ENCODE data around the gene ADAP2.
"Not testable (repeated sequence)": the region's sequence is repeated elsewhere in the genome, so short reads cannot be mapped to it uniquely, and the experiment has no call there.

The ADAP2 gene

GRCh38 chr17:30961209-30962188, 39.8 kb downstream of the ADAP2 start:
- Histone ChIP-seq H3K36me3 (ENCODE audit: low read length) (no peaks in the 10 kb centered on the region), H3K9me2 (replicated peaks; ENCODE audit: insufficient read depth, low read length) (no peaks in the 10 kb centered on the region), H3K79me2 (ENCODE audit: insufficient read depth, low read length) (no peaks in the 10 kb centered on the region), H4K20me1 (ENCODE audit: low read depth, low read length) (no peaks in the 10 kb centered on the region), H3F3A (ENCODE audit: insufficient read depth) (peaks cover 52% of the 10 kb centered on the region), H3K4me2 (ENCODE audit: low read depth, low read length, poor library complexity, severe bottlenecking) (peak overlapping the region; percentile 76), H3K4me3 (ENCODE audit: insufficient read depth, low read length, poor library complexity, severe bottlenecking) (peak overlapping the region; percentile 32), H3K27ac (ENCODE audit: low read depth, low read length) (peak overlapping the region; percentile 93), H3K9ac (ENCODE audit: low read length) (peak overlapping the region; percentile 55), H3K9me3 (ENCODE audit: insufficient read depth, low read length) (no peaks in the 10 kb centered on the region), H2AFZ (ENCODE audit: low read depth, low read length, severe bottlenecking) (peak overlapping the region; percentile 21), H3K27me3 (ENCODE audit: low read length) (no peaks in the 10 kb centered on the region)
- TF ChIP-seq EZH2phosphoT487 (conservative IDR thresholded peaks at IDR 0.05; ENCODE audit: low read length) (no peak), CTCF (IDR thresholded peaks at IDR 0.05; ENCODE audit: insufficient read depth, low read length, poor library complexity, severe bottlenecking) (no peak)

GRCh38 chr17:30964312-30964711, 42.6 kb downstream of the ADAP2 start:
- not testable (repeated sequence) for H3K27ac ChIP-seq (ENCODE audit: low read depth, low read length); H3K27me3 ChIP-seq (ENCODE audit: low read length); H3K4me2 ChIP-seq (ENCODE audit: low read depth, low read length, poor library complexity, severe bottlenecking); H3K9me3 ChIP-seq (ENCODE audit: insufficient read depth, low read length); H3K9ac ChIP-seq (ENCODE audit: low read length); H3K9me2 ChIP-seq (replicated peaks; ENCODE audit: insufficient read depth, low read length); H3K4me3 ChIP-seq (ENCODE audit: insufficient read depth, low read length, poor library complexity, severe bottlenecking); H3K79me2 ChIP-seq (ENCODE audit: insufficient read depth, low read length); H3K36me3 ChIP-seq (ENCODE audit: low read length); H4K20me1 ChIP-seq (ENCODE audit: low read depth, low read length); H2AFZ ChIP-seq (ENCODE audit: low read depth, low read length, severe bottlenecking)
- H3F3A ChIP-seq (ENCODE audit: insufficient read depth), result peaks cover 58% of the 10 kb centered on the region

DNA sequence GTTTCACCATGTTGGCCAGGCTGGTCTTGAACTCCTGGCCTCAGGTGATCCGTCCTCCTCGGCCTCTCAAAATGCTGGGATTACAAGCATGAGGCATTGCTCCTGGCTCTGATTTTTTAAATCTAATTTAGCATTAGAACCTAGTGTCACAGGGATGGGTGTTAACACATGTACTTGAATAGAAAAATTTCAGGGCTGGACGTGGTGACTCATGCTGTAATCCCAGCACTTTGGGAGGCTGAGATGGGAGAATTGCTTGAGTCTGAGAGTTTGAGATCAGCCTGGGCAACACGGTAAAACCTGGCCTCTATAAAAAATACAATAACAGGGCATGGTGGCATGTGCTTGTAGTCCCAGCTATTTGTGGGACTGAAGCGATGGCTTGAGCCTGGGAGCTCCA, 43.1 kb downstream of the ADAP2 start:
- Histone ChIP-seq H3K27me3 (ENCODE audit: low read length) (no peaks in the 10 kb centered on the region), H3K27ac (ENCODE audit: low read depth, low read length) (peak overlapping the region; percentile 15; the same call in 1 of the 2 replicates), H4K20me1 (ENCODE audit: low read depth, low read length) (no peaks in the 10 kb centered on the region), H3K4me3 (ENCODE audit: insufficient read depth, low read length, poor library complexity, severe bottlenecking) (no peak overlapping the region), H3K36me3 (ENCODE audit: low read length) (no peaks in the 10 kb centered on the region), H3K9ac (ENCODE audit: low read length) (no peak overlapping the region), H3K9me3 (ENCODE audit: insufficient read depth, low read length) (no peaks in the 10 kb centered on the region), H3K4me2 (ENCODE audit: low read depth, low read length, poor library complexity, severe bottlenecking) (no peak overlapping the region), H3K9me2 (replicated peaks; ENCODE audit: insufficient read depth, low read length) (no peaks in the 10 kb centered on the region), H3K79me2 (ENCODE audit: insufficient read depth, low read length) (no peaks in the 10 kb centered on the region), H2AFZ (ENCODE audit: low read depth, low read length, severe bottlenecking) (no peak overlapping the region), H3F3A (ENCODE audit: insufficient read depth) (peaks cover 61% of the 10 kb centered on the region)
- TF ChIP-seq CTCF (IDR thresholded peaks at IDR 0.05; ENCODE audit: insufficient read depth, low read length, poor library complexity, severe bottlenecking) (no peak), EZH2phosphoT487 (conservative IDR thresholded peaks at IDR 0.05; ENCODE audit: low read length) (no peak)

GRCh38 chr17:30965686-30966085, 43.9 kb downstream of the ADAP2 start:
- Histone ChIP-seq H3K79me2 (ENCODE audit: insufficient read depth, low read length) (no peaks in the 10 kb centered on the region), H3K9me2 (replicated peaks; ENCODE audit: insufficient read depth, low read length) (no peaks in the 10 kb centered on the region), H3K36me3 (ENCODE audit: low read length) (no peaks in the 10 kb centered on the region), H3K4me3 (ENCODE audit: insufficient read depth, low read length, poor library complexity, severe bottlenecking) (no peak overlapping the region), H3K4me2 (ENCODE audit: low read depth, low read length, poor library complexity, severe bottlenecking) (no peak overlapping the region), H3K27ac (ENCODE audit: low read depth, low read length) (peak overlapping the region; percentile 15; the same call in 1 of the 2 replicates), H3K9ac (ENCODE audit: low read length) (no peak overlapping the region), H2AFZ (ENCODE audit: low read depth, low read length, severe bottlenecking) (peak overlapping the region; percentile 56), H3K9me3 (ENCODE audit: insufficient read depth, low read length) (no peaks in the 10 kb centered on the region), H3F3A (ENCODE audit: insufficient read depth) (peaks cover 69% of the 10 kb centered on the region), H4K20me1 (ENCODE audit: low read depth, low read length) (no peaks in the 10 kb centered on the region), H3K27me3 (ENCODE audit: low read length) (no peaks in the 10 kb centered on the region)
- TF ChIP-seq CTCF (IDR thresholded peaks at IDR 0.05; ENCODE audit: insufficient read depth, low read length, poor library complexity, severe bottlenecking) (no peak), EZH2phosphoT487 (conservative IDR thresholded peaks at IDR 0.05; ENCODE audit: low read length) (no peak)

GRCh38 chr17:30967911-30968310, 46.2 kb downstream of the ADAP2 start:
- H3K9me2 ChIP-seq (replicated peaks; ENCODE audit: insufficient read depth, low read length), result not testable (repeated sequence)
- peak overlapping the region; percentile 85 for H3K4me2 ChIP-seq (ENCODE audit: low read depth, low read length, poor library complexity, severe bottlenecking)

More at GRCh38 chr17:30967911-30968310, 46.2 kb downstream of the ADAP2 start:
- H4K20me1 ChIP-seq (ENCODE audit: low read depth, low read length); H3K36me3 ChIP-seq (ENCODE audit: low read length); H3K27me3 ChIP-seq (ENCODE audit: low read length); H3K4me3 ChIP-seq (ENCODE audit: insufficient read depth, low read length, poor library complexity, severe bottlenecking); H3K9me3 ChIP-seq (ENCODE audit: insufficient read depth, low read length); H2AFZ ChIP-seq (ENCODE audit: low read depth, low read length, severe bottlenecking): not testable (repeated sequence)
- Histone ChIP-seq H3K9ac (ENCODE audit: low read length) (peak overlapping the region; percentile 45), H3K27ac (ENCODE audit: low read depth, low read length) (peak overlapping the region; percentile 98), H3K79me2 (ENCODE audit: insufficient read depth, low read length) (peaks cover 17% of the 10 kb centered on the region), H3F3A (ENCODE audit: insufficient read depth) (peaks cover 71% of the 10 kb centered on the region)

Data from SU-DHL-6 (cell line).